CD4-positive, CD25-positive, alpha-beta regulatory T cell (primary cell): ENCODE results near the gene PMS1. TPM values are rescaled to one million over a fixed set of nuclear protein-coding genes. Genes with fewer than 3 reads are reported as not detected.

ENCODE experiments used
- ATAC-seq, 2 donors: fragments of 150-1000 bp; cut with Tn5 transposase; one replicate each; pipeline ENCODE4 v1.10.0; 2021; ENCODE audit warnings: low read depth in 2 of 2, moderate number of reproducible peaks in 2 of 2, moderate library complexity in 1 of 2
- DNase-seq, 3 donors: peaks; one replicate each; pipeline versions ENCODE4 v3.0.0 to v3.0.0-alpha.2; 2012 to 2022; ENCODE audit warnings: mixed read lengths in 1 of 3
- H3K27ac ChIP-seq: one replicate; pipeline ENCODE4 v1.7.0; 2013; ENCODE audit warnings: mild to moderate bottlenecking, low read length; ENCODE audit not compliant: insufficient read depth, poor library complexity, severe bottlenecking
- H3K27me3 ChIP-seq: one replicate; pipeline ENCODE4 v1.7.0; 2013; ENCODE audit warnings: low read length; ENCODE audit not compliant: control insufficient read depth, insufficient read depth
- H3K36me3 ChIP-seq: one replicate; pipeline ENCODE4 v1.7.0; 2013; ENCODE audit warnings: mild to moderate bottlenecking, low read length, moderate library complexity; ENCODE audit not compliant: control insufficient read depth, insufficient read depth
- H3K4me1 ChIP-seq: 2 replicates; pipeline ENCODE4 v1.7.0; 2013; ENCODE audit warnings: mild to moderate bottlenecking, low read length; ENCODE audit not compliant: insufficient read depth, control insufficient read depth, poor library complexity, severe bottlenecking
- H3K4me3 ChIP-seq: one replicate; pipeline ENCODE4 v1.7.0; 2013; ENCODE audit warnings: low read depth, mild to moderate bottlenecking, low read length, moderate library complexity
- H3K9me3 ChIP-seq, 2 experiments: 1 replicate in 1 of 2; 2 replicates in 1 of 2; pipeline ENCODE4 v1.7.0; 2013; ENCODE audit warnings: low read length in 2 of 2, mild to moderate bottlenecking in 1 of 2, moderate library complexity in 1 of 2; ENCODE audit not compliant: control insufficient read depth in 2 of 2
- H3K27ac Mint-ChIP-seq, 3 donors: one replicate each; pipeline ENCODE4 v1.8.0; 2020 to 2022; ENCODE audit warnings: mild to moderate bottlenecking in 3 of 3, mixed read lengths in 3 of 3, moderate library complexity in 2 of 3
- H3K27me3 Mint-ChIP-seq: one replicate; pipeline ENCODE4 v1.8.0; 2022; ENCODE audit warnings: mild to moderate bottlenecking, mixed read lengths
- H3K36me3 Mint-ChIP-seq: one replicate; pipeline ENCODE4 v1.8.0; 2020; ENCODE audit warnings: mixed read lengths
- H3K4me1 Mint-ChIP-seq, 4 donors: one replicate each; pipeline ENCODE4 v1.8.0; 2020 to 2022; ENCODE audit warnings: mixed read lengths in 4 of 4, mild to moderate bottlenecking in 1 of 4
- H3K4me3 Mint-ChIP-seq, 4 donors: one replicate each; pipeline ENCODE4 v1.8.0; 2020 to 2022; ENCODE audit warnings: mild to moderate bottlenecking in 4 of 4, mixed read lengths in 4 of 4, moderate library complexity in 3 of 4
- H3K9me3 Mint-ChIP-seq, 7 donors: one replicate each; pipeline ENCODE4 v1.8.0; 2020 to 2022; ENCODE audit warnings: mixed read lengths in 7 of 7, mild to moderate bottlenecking in 3 of 7, moderate library complexity in 2 of 7
- polyA plus RNA-seq, 4 donors: library from polyadenylated mRNA; unstranded; fragments of 300-500 nt; fragmentation: Illumina TruSeq; gene quantifications; one replicate each; pipeline ENCODE4 v1.2.3, GENCODE V29; 2021
- total RNA-seq: library from RNA; stranded (reverse); gene quantifications from one replicate; pipeline ENCODE4 v1.2.3, GENCODE V29; 2022

PMS1 gene
- total and polyA plus RNA-seq, 5 donors from 2014 or later = 10.1 to 24.3 (median 10.9) TPM

DNA sequence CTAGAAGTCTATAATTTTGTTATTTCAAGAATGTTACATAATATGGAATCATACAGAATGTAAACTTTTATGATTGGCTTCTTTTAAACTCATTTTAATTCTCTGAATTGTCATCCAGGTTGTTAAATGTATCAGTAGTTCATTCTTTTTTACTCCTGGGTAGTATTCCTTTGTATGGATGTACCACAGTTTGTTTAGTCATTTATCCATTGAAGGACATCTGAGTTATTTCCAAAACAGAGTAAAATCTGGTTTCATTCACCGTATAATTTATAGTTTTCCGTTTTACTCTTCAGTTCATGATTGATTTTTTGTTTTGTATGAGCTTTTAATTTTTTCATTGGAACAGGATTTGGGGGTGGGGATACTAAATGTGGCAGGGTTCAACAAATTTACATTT is 132.4 kb downstream of the PMS1 start:
- peaks cover 0 to 3% (median 0%) of the 10 kb centered on the region in 7 donors for H3K9me3 Mint-ChIP-seq
- DNase-seq (no peak), ATAC-seq (no peak)
- Histone ChIP-seq H3K4me1 (no peaks in the 10 kb centered on the region), H3K36me3 (no peaks in the 10 kb centered on the region), H3K9me3 (no peaks in the 10 kb centered on the region), H3K27ac (no peak overlapping the region), H3K4me3 (no peak overlapping the region), H3K27me3 (peaks cover 9% of the 10 kb centered on the region)
- peaks cover 17% of the 10 kb centered on the region for H3K27me3 Mint-ChIP-seq
- H3K4me1 Mint-ChIP-seq = no peaks in the 10 kb centered on the region
- H3K27ac Mint-ChIP-seq = no peak overlapping the region
- H3K36me3 Mint-ChIP-seq = no peaks in the 10 kb centered on the region
- no peak overlapping the region for H3K4me3 Mint-ChIP-seq

Other genes with a start within 250 kb of the PMS1 start
- gene SLC40A1, start 203.7 kb upstream of the PMS1 start, total RNA-seq = 12.9 TPM
- gene SLC40A1, start 203.7 kb upstream of the PMS1 start, polyA plus RNA-seq = 10 to 100 TPM in 3 of 4 donors, 1 to 10 TPM in 1; 5.6 to 25.3 (median 18.5) TPM
- 46.3 TPM for gene ASNSD1, start 123.0 kb upstream of the PMS1 start, total RNA-seq
- 10 to 100 TPM; 50.1 to 84.5 (median 61.6) TPM for gene ASNSD1, start 123.0 kb upstream of the PMS1 start, polyA plus RNA-seq
- 10.4 TPM for gene ANKAR, start 109.8 kb upstream of the PMS1 start, total RNA-seq
- 1 to 10 TPM; 4.6 to 7.8 (median 5.8) TPM for gene ANKAR, start 109.8 kb upstream of the PMS1 start, polyA plus RNA-seq
- 5.7 TPM for gene OSGEPL1, start 21.7 kb upstream of the PMS1 start, total RNA-seq
- 10 to 100 TPM; 11.5 to 15.6 (median 15.3) TPM for gene OSGEPL1, start 21.7 kb upstream of the PMS1 start, polyA plus RNA-seq
- gene ORMDL1, start 111 bp upstream of the PMS1 start, total RNA-seq = 141 TPM
- gene ORMDL1, start 111 bp upstream of the PMS1 start, polyA plus RNA-seq = 10 to 100 TPM; 81.4 to 97.2 (median 87.5) TPM